ENCODE data around the gene CYFIP2.

Gene CYFIP2

DNA sequence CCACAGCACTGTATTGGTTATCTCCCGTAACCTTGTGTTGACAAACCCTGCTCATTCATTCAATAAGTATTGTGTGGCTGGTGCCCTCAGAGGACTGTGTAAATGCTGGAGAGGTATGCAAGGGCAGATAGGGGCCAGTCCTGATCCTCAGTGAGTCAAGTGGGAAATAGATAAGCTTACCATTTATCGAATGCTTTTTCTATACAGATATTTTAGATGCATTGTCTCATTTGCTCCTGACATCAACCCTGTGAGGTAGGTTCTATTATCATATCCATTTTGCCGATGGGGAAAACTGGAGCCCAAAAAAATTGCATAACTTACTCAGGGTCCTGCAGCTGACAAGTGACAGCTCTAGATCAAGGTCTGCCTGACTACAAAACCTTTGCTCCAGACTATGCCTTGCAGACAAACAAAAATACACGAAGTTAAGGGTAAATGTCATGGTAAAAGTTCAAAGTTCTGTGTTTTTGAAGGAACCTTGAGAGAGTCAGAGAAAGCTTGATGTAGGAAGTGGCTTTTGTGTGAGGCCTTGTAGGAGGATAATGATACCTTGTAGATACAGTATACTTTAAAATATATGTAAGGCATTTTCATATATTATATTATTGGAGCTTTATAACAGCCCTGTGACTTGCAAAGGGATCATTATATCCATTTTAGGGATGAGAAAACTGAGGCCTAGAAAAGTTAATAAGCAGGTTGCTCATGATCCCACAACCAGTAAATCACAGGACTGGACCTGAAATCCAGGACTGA is 22.7 kb downstream of the CYFIP2 start:
- no peak for DNase-seq (ENCODE audit: low spot score)

DNA sequence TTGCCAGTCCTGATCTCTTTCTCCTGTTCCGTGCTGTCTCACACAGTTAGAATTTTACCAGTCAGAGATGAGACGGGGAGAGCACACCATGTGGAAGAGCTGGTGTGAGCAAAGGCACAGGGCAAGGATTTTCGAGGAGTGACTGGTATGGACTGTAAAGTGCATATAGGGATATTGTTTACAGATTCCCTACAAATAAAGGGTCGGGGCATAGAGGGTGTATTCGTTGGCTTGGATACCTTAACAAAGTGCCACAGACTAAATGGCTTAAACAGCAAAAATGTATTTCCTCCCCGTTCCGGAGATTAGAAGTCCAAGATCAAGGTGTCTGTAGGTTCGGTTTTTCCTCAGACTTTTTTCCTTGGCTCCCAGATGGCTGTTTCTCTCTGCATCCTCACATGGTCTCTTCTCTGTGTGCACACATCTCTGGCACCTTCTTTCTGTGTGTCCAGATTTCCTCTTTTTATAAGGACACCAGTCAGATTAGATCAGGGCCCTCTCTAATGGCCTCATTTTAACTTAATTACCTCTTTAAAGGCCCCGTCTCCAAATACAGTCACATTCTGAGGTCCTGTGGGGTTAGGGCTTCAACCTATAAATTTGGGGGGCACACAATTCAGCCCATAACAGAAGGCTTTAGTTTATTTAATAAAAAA is 23.4 kb downstream of the CYFIP2 start:
- no peak for DNase-seq (ENCODE audit: low spot score)

DNA sequence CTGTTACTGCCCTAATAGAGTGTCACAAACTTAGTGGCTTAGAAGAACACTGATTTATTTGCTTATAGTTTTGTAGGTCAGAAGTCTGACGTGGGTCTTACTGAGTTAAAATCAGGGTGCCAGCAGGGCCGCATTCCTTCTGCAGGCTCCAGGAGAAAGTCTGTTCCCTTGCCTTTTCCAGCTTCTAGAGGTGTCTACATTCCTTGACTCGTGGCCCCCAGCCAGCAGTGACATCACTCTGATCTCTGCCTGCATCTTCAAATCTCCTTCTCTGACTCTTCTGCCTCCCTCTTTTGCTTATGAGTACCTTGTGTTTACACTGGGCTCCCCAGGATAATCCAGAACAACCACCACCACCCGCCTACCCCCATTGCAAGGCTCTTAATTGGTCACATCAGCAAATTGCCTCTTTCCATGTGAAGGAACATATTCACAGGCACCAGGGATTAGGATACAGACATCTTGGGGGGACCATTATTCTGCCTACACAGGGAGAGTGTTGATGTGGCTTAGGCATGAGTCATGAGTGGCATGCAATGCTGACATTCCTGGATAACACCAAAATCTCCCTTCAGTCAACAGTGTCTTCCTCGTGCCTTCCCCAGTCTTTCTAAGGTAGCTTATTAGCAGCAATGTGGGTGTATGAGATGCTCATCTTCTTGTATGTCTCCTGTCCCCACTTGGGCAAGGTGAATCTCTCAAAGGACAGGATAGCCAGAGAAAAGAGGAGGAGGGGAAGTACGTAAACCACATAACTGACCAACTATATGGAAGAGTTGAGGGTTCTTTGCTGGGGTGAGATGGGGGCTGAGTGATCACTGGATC is 24.4 kb downstream of the CYFIP2 start:
- DNase-seq (ENCODE audit: low spot score), result peak; percentile 35

DNA sequence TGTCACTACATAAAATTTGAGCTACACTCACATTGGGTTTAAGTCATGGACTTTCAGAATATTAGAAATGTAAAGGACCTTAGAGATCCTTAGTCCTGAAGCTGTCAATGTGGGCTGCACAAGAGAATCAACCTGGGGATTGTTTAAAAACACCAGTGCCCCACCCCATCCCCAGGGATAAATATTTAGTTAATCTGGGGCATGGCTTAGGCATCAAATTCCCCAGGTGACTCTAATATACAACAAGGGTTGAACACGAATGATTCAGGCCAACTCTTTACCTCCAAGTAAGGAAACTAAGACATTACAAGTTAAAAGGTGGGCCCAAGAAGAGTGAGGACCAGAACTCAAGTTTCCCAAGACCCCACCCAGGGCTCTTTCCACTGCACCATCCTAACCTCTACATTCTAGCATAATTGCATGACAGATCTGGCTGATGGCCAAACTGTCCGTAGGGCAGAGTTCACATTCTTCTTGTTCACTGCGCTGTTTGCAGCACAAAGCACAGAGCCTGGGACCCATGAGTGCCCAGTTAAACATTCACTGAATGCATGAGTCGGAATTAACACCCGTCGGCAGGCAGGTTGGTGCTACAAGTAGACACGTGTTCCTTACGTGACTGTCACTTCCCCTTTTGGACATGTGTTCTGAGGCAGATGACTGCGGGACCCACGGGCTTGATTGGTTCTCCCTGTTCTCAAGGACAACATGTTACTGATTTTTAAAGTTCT is 25.2 kb downstream of the CYFIP2 start:
- DNase-seq (ENCODE audit: low spot score), result no peak

DNA sequence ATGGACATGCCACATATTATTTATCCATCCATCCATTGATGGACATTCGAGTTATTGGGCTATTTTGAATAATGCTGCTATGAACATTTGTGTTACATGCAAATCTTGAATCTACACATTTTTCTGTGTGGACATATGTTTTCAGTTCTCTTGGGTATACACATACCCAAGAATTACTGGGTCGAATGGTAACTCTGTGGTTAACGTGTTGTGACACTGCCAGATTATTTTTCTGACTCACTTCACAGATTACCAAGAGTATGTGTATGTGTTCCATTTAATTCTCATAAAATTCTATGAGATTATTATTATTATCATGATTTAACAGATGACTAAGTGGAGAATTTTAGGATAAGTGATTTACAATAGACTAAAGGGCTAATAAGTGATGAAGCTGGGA is 26.7 kb downstream of the CYFIP2 start:
- no peak for DNase-seq (ENCODE audit: low spot score)

DNA sequence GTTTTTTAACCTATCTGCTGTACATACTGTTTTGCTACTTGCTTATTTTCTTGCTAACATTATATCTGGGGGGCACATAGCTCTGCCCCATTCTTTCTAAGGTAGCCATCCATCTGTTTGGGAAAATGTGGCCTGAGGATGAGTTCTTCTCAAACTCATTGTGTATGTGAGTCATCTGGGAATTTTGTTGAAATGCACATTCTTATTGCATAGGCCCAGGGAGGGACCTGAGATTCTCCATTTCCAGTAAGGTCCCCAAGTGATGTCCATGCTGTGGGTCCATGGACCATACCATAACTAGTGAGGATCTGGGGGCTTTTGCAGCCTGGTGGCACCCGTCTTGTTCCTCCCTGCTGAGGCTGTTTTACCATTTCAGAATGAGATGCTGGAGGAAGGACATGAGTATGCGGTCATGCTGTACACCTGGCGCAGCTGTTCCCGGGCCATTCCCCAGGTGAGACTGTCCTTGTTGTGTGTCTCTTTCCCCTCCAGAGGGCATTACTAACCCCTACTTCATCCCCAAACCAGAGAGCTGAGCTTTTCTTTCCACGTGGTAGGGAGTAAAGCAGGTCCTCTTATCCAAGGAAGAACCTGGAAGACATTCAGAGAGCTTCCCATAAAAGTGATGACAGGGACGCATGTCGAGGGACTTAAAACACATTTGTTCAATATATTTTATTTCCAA is 28.6 kb downstream of the CYFIP2 start:
- no peak for DNase-seq (ENCODE audit: low spot score)

DNA sequence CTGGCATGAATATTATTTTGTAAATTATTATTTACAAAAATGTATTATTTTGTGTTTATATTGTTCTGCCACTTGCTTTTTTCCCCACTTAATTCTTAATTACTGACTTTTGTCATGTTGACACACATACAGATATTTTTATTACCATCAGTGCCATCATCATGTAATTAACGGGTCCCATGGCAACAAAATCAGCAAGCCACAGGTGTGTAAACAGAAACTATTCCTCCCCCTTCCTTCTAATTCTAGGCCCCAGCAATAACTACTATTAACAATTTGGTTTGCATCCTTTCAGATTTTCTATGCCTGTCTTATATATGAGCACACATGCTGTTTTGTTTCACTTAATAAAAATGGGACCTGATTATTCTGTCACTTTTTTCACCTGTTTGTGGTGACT is 29.3 kb downstream of the CYFIP2 start:
- no peak for DNase-seq (ENCODE audit: low spot score)

DNA sequence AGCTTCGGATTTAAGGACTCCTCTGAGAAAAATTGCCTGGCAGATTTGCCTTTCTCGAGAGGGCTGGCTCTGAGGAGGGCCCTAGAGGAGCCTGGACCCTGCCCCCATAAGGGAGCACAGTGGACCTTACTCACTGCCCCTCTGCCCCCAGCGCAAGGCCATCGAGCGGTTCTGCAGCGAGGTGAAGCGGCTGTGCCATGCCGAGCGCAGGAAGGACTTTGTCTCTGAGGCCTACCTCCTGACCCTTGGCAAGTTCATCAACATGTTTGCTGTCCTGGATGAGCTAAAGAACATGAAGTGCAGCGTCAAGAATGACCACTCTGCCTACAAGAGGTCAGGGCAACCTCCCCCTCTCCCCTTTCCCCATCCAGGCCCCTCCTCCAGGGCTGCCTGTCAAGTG is 34.6 kb downstream of the CYFIP2 start:
- DNase-seq (ENCODE audit: low spot score), result no peak

DNA sequence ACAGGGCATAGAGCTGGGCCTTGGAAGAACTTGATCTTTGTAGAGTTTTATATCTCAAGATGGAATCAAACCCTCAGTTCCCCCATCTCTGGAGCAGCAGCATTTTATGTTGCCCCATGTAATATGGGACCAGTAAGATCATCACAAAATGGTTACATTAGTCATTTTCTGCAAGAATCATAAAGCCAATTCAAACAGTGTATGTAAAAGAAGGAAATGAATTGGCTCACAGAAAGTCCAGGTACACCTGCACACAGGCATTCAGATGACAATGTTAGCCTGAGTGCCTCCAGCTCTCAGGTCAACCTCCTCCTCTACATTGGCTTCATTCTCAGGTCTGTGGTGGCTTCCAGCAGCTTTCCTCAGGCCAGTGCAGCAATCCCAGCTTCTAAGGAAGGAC is 35.1 kb downstream of the CYFIP2 start:
- no peak for DNase-seq (ENCODE audit: low spot score)

DNA sequence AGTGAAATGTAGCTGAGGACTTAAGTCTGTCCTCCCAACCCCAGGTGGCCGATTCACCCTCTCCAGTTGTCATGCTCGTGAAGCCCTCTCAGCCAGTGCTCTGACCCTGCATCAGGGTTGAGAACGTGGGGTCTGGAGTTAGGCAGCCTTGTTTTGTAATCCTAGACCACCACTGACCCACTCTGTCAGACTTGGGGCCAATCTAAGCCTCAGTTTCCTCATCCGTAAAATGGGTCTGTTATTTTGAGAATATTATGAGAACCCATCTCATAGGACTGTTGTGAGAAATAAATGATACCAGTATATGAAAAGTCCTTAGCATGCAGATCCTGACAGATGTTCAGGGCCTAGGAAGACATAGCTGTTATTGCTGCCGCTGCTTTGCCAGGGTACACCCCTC is 37.1 kb downstream of the CYFIP2 start:
- DNase-seq (ENCODE audit: low spot score), result no peak

DNA sequence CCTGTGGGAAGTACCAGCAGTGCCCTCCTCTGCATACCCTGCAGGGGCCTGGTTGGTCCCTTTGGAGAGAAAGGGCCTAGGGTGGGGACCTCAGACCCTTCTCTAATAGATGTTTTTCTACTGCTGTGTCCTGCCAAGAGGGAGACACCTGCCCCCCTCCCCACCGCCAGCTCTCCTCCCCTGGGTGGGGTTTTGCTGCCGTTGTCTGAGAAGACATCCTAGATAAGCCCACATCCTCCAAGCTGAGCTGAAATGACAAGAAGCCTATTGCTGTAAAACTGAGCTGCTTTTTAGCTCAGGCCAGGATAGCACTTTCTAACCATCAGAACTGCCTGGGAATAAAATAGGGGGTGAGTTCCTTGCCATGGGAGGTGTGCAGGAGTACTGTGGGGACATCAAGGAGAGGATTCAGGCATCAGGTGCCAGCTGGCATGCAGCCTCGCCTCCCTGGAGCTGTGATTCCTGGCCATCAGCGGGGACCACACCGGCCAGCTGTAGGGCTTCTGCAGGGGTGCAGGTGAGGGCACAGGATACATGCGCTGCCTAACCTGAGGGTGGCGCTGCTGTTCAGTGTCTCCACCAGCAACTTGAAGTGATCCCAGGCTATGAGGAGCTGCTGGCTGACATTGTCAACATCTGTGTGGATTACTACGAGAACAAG is 37.9 kb downstream of the CYFIP2 start:
- DNase-seq (ENCODE audit: low spot score), result peak; percentile 59

DNA sequence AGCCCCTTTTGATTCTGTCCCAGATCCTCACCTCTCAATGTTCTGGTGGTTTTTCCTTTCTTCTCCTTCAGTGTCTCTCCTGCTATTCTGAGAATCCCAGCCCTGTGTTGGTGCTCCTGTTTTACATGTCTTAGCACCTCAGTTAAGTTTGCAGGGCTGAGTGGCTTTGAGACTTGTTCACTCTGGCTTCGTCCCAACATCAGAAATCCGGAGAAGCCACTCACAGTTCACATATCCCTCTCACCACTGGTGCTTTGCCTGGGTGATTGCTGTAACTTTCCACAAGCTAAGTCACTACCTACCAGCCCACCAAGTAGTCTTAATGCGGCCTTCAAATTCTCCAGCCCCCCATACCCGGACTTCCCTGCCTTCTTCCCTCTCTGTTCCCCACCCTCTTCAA is 40.2 kb downstream of the CYFIP2 start:
- DNase-seq (ENCODE audit: low spot score), result no peak

DNA sequence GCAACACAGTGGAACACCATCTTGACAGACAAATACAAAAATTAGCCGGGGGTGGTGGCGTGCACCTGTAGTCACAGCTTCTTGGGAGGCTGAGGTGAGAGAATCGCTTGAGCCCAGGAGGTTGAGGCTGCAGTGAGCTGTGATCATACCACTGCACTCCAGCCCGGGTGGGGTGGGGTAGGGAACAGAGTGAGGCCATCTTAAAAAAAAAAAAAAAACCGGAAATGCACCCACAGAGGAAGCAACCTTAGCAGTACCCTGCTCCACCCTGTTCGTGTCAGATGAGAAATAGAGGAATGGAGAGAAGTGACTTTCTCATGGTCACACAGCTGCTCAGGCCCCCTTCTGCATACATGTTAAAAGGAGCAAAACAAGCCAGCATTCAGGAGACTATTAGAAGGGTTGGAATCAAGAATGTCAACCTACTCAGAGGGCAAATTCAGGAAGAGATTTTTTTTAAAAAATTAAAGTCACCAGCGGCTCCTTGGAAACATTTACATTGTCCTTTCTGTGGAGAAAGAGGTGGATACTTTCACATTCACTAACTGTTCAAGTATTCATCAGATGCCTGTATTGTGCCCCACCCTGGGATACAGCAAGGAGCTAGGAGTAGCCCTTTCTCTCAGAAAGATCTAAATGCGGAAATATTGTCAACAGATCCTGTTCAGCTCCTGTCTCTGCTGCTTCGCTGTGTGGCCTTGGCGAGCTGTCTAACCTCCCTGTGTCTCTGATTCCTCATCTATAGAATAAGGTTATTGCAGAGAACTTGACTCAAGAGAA is 41.0 kb downstream of the CYFIP2 start:
- no peak for DNase-seq (ENCODE audit: low spot score)

DNA sequence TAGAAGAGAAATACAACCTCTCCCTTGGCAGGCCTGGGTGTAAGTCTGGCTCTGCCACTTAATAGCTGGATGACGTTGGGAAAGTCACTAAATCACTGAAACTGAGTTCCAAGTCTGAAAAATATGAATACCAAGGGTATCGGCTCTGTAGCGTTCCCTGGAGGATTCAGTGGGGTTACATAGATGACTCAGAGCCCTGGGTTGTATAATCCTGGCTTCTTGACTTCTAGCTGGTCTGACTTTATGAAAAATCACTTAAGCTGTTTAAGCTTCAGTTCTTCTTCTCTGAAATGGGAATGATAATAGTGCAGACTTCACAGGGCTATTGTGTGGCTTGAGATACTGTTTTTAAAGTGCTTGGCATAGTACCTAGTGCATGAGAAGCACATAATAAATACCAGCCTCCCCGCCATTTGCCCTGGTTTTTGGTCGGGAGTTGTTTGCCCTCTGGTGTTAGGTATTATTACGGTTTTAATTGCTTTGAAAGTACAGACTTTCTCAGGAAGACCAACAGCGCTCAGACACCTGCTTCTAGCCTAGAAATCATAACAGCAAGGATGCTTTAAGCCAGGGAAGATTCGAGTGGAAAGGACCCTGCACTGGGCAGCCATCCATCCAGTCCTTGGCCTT is 43.0 kb downstream of the CYFIP2 start:
- DNase-seq (ENCODE audit: low spot score), result no peak

DNA sequence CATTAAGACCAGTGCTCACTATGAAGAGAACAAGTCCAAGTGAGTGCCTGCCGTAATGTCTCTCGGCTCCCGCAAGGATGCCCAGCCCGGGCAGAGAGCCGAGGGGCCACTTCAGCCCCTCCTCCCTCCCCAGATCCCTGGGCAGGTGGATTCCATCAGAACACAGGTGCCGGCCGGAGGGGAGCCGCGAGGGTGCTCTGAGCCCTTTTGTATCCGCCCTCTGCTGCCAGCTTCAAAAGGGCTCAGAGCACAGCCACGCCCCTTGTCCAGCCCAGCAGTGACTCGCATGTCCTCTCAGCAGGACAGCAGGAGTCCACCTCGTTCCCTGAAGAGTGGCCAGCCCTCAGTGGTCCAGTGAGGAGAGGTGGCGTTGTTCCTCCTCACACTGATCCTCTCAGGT is 43.9 kb downstream of the CYFIP2 start:
- no peak for DNase-seq (ENCODE audit: low spot score)

DNA sequence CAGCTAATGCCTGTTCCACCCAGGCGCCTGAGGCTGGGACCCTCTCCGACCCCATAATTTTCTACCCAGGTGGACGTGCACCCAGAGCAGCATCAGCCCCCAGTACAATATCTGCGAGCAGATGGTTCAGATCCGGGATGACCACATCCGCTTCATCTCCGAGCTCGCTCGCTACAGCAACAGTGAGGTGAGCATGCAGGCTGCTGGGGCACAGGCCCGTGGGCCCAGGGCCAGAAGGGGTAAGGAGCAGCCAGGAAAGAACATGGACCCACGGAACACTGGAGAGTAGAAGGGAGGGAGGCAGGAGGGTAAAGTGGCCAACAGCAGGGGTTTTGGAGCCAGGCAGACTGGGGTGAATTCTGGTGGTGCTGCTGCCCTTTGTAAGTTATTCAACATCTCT is 45.7 kb downstream of the CYFIP2 start:
- DNase-seq (ENCODE audit: low spot score), result peak; percentile 33

DNA sequence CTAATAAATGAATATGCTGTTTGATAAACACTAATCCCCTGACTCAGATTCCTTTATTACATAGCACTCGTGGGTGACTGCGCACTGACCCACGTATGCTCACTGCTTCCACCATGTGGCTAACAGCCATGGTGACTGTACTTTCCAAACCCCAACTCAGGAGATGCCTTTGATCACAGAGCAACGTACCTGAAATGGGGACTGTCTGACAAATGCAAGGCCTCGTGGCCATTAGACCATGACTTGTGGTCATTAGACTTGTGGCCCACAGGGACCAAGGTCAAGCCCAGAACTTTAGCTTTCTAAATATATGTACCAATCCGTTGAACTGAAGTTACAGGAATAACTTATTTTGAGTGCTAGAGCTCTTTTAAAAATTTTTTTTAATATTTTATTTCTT is 46.6 kb downstream of the CYFIP2 start:
- DNase-seq (ENCODE audit: low spot score), result peak; percentile 56

DNA sequence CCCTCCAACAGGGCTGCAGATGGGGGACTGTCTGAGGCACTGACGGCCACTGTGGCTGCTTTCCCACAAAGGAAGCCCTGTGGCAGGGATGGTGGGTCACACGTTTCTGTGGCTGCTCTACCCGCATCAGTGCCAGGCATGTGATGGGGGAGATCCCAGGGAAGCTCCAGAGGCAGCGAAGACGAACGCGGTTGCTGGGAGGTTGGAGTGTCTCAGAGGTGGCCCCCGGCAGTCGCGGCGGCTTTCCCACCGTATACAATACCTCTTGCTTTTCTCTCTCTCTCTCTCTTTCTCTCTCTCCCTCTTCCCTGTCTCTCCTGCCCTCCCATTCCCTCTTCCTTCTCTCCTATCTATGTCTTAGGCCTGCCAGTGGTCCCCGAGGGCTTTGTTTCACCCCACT is 56.7 kb downstream of the CYFIP2 start:
- no peak for DNase-seq (ENCODE audit: low spot score)

DNA sequence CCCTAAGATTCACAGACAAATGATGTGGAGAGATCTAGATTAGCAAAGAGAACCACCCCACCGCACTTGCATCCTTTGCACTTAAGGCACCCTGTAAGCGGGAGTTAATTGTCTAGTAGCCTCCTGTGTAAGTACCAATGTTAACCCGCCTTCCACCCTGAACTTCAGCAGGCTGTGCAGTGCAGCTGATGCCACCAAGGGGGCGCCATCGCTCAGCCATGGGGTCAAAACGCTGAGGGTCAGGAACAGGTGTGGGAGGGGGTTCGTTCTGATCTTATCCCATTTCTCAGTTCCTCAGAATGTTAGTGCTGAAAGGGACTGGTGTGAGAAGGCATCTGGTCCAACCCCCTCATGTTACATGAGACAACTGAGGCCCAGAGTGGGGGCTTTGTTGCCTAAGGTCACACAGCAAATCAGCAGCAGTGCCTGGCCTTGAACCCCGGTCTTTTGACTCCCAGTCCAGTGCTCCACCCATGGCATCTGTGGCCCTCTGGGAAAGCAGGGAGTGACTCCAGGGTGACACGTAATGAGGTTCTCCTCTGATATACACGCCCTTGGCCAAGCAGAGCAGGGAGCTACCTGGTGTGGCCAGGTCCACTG is 57.3 kb downstream of the CYFIP2 start:
- DNase-seq (ENCODE audit: low spot score), result no peak

DNA sequence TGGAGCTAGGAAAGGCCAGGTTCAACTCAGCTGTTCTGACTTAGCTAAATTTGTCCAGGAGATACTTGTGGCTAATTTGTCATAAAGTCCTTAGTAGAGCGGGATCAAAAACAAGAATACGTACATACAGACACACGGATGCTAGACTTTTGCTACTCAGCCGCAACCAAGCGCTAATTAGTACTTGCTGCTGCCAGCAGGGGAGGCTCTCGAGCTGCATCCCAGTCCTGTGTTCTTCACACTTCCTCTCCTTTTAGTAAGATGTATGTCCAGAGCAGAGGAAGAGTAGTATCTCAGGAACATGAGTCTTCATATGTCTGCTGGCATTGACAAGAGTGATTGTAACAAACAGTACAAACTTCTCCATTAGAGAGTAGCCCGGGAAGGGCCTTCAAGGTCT is 58.3 kb downstream of the CYFIP2 start:
- no peak for DNase-seq (ENCODE audit: low spot score)

All from cerebellar cortex (tissue), 1 donor.